ENCODE measurements around the gene MAPKAP1.

The MAPKAP1 gene

GRCh38 chr9:125525921-125526631 lies 180.9 kb downstream of the MAPKAP1 start:
- Histone ChIP-seq H3K27ac (ENCODE audit: low read depth, low read length) (no peak overlapping the region), H4K20me1 (ENCODE audit: low read depth, low read length) (no peaks in the 10 kb centered on the region), H3F3A (ENCODE audit: insufficient read depth) (0 out of 2 replicates have a peak, but pooled peaks cover 4% of the 10 kb centered on the region), H3K4me2 (ENCODE audit: low read depth, low read length, poor library complexity, severe bottlenecking) (no peak overlapping the region), H3K36me3 (ENCODE audit: low read length) (no peaks in the 10 kb centered on the region), H3K9ac (ENCODE audit: low read length) (no peak overlapping the region), H2AFZ (ENCODE audit: low read depth, low read length, severe bottlenecking) (no peak overlapping the region), H3K9me3 (ENCODE audit: insufficient read depth, low read length) (no peaks in the 10 kb centered on the region), H3K4me3 (ENCODE audit: insufficient read depth, low read length, poor library complexity, severe bottlenecking) (no peak overlapping the region), H3K79me2 (ENCODE audit: insufficient read depth, low read length) (no peaks in the 10 kb centered on the region), H3K9me2 (replicated peaks; ENCODE audit: insufficient read depth, low read length) (no peaks in the 10 kb centered on the region), H3K27me3 (ENCODE audit: low read length) (no peaks in the 10 kb centered on the region)
- TF ChIP-seq CTCF (IDR thresholded peaks at IDR 0.05; ENCODE audit: insufficient read depth, low read length, poor library complexity, severe bottlenecking) (no peak), EZH2phosphoT487 (conservative IDR thresholded peaks at IDR 0.05; ENCODE audit: low read length) (no peak)

GRCh38 chr9:125524583-125525355 lies 182.2 kb downstream of the MAPKAP1 start:
- no peaks in the 10 kb centered on the region for H3K9me3 ChIP-seq (ENCODE audit: insufficient read depth, low read length)
- H4K20me1 ChIP-seq (ENCODE audit: low read depth, low read length) = no peaks in the 10 kb centered on the region
- H3K36me3 ChIP-seq (ENCODE audit: low read length) = no peaks in the 10 kb centered on the region
- no peak for TF ChIP-seq EZH2phosphoT487 (conservative IDR thresholded peaks at IDR 0.05; ENCODE audit: low read length)
- no peak for TF ChIP-seq CTCF (IDR thresholded peaks at IDR 0.05; ENCODE audit: insufficient read depth, low read length, poor library complexity, severe bottlenecking)
- H3K27me3 ChIP-seq (ENCODE audit: low read length) = no peaks in the 10 kb centered on the region
- H3K27ac ChIP-seq (ENCODE audit: low read depth, low read length) = no peak overlapping the region
- H3K9ac ChIP-seq (ENCODE audit: low read length) = no peak overlapping the region
- H3F3A ChIP-seq (ENCODE audit: insufficient read depth) = 0 out of 2 replicates have a peak, but pooled peaks cover under 1% of the 10 kb centered on the region
- no peak overlapping the region for H3K4me2 ChIP-seq (ENCODE audit: low read depth, low read length, poor library complexity, severe bottlenecking)
- no peak overlapping the region for H2AFZ ChIP-seq (ENCODE audit: low read depth, low read length, severe bottlenecking)
- no peaks in the 10 kb centered on the region for H3K79me2 ChIP-seq (ENCODE audit: insufficient read depth, low read length)
- H3K9me2 ChIP-seq (replicated peaks; ENCODE audit: insufficient read depth, low read length) = no peaks in the 10 kb centered on the region
- H3K4me3 ChIP-seq (ENCODE audit: insufficient read depth, low read length, poor library complexity, severe bottlenecking) = no peak overlapping the region

- Histone ChIP-seq H3K79me2 (ENCODE audit: insufficient read depth, low read length) (no peaks in the 10 kb centered on the region), H3K4me2 (ENCODE audit: low read depth, low read length, poor library complexity, severe bottlenecking) (no peak overlapping the region), H3K9ac (ENCODE audit: low read length) (no peak overlapping the region), H3K36me3 (ENCODE audit: low read length) (no peaks in the 10 kb centered on the region), H3K27ac (ENCODE audit: low read depth, low read length) (no peak overlapping the region), H3K9me2 (replicated peaks; ENCODE audit: insufficient read depth, low read length) (no peaks in the 10 kb centered on the region), H3K9me3 (ENCODE audit: insufficient read depth, low read length) (no peaks in the 10 kb centered on the region), H3K4me3 (ENCODE audit: insufficient read depth, low read length, poor library complexity, severe bottlenecking) (no peak overlapping the region), H2AFZ (ENCODE audit: low read depth, low read length, severe bottlenecking) (no peak overlapping the region), H3F3A (ENCODE audit: insufficient read depth) (no peaks in the 10 kb centered on the region), H4K20me1 (ENCODE audit: low read depth, low read length) (no peaks in the 10 kb centered on the region), H3K27me3 (ENCODE audit: low read length) (no peaks in the 10 kb centered on the region)
- TF ChIP-seq CTCF (IDR thresholded peaks at IDR 0.05; ENCODE audit: insufficient read depth, low read length, poor library complexity, severe bottlenecking) (no peak), EZH2phosphoT487 (conservative IDR thresholded peaks at IDR 0.05; ENCODE audit: low read length) (no peak)
Measured at GRCh38 chr9:125523681-125524080, 183.3 kb downstream of the MAPKAP1 start.
